ENCODE measurements around the gene NOS1.

The NOS1 gene

DNA sequence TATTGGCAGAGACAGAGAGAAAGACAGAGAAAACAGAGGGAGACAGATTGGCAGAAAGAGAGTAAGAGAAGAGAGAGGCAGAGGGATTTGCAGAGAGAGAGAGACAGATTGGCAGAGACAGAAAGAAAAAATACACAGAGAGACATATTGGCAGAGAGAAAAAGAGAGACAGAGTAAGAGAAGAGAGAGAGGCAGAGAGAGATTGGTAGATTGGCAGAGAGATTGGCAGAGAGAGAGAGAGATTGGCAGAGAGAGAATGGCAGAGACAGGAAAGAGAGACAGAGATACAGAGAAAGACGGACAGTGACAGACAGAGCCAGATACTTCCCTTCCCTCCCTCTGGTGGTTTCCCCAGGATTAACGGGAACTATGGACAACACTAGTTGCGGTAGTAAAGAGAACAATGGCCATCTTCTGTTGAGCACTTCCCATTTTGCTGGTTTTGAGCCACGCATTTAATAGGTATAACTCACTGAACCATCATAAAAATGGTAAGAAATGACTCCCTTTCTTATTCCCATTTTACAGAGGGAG, 2.6 kb upstream of the NOS1 start:
- DNase-seq (ENCODE audit: low spot score) = no peak

- no peak for DNase-seq (ENCODE audit: low spot score)
These were observed 1.7 kb upstream of the NOS1 start for GRCh38 chr12:117363056-117363662.

- DNase-seq (ENCODE audit: low spot score) = no peak
These were observed 965 bp upstream of the NOS1 start for GRCh38 chr12:117362391-117362790.

- no peak for DNase-seq (ENCODE audit: low spot score)
These were observed 479 bp upstream of the NOS1 start for GRCh38 chr12:117361905-117362304.

DNA sequence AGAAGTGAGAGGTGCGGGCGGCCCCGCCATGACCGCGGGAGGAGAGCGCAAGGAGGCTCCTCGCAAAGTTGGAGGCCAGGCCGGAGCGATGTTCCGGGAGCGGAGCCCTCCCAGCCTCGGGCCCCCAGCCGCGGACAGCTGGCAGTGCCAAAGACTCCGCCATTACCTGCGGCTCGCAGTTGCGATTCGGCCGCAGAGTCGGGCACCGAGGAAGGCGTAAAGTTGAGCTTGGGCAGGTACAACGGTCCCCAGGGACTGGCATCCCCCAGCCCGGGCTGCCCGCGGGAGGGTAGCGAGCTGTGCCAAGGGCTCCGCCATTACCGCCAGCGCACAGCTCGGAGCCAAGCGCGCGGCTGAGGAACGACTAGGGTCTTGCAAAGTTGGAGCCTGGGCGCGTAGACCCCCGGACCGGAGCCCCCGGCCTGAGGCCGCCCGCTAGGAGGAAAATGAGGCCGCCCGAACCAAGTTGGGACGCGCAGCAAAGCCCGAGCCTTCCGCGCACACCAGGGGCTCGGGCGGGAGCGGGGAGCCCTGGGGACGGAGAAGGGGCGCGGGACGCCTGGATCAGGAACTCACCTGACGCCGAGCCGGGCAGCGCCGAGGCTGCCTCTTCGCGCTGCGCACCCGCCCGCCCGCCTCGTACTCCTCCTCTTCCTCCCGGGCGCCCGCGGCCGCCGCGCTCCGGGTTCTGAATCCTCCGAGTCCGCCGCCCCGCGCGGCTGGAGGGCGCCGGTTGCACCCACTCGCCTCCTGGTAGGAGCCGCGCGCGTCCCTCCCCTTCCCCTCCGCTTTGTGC, 677 bp downstream of the NOS1 start:
- DNase-seq (ENCODE audit: low spot score) = no peak

- DNase-seq (ENCODE audit: low spot score) = no peak
These were observed 1.2 kb downstream of the NOS1 start for GRCh38 chr12:117360222-117360550.

GRCh38 chr12:117359029-117359845, 2.2 kb downstream of the NOS1 start:
- no peak for DNase-seq (ENCODE audit: low spot score)

DNA sequence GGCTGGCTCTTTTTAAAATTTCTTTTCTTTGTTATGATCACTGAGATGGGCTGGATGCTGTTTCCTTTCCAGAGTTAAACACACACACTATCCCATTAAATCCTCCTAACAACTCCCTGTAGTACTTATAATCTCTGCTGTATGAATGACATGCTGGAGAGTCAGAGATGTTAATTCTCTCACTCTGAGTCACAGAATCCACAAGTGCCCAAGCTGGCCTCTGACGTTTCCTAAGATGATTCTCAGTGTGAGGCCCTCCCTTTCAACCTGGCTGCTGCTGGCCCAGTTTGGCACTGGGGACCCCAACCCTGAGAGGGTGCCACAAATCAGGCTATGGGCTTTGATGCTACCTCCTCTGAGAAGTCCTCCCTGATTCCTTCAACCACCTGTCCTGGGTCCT, 5.4 kb downstream of the NOS1 start:
- DNase-seq (ENCODE audit: low spot score) = no peak

DNA sequence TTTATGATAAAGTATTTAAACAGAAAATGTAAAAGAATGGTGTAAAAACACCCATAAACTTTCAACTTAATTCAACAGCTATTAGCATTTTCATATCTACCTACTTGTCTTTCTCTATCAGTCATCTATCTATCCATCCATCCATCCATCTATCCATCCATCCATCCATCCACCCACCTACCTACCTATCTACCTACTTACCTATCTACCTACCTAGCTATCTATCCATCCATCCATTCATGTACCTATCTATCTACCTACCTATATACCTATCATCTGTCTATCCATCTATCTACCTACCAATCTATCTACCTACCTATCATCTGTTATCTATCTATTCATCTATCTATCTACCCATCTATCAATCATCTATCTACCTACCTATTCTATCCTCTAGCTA, 8.5 kb downstream of the NOS1 start:
- DNase-seq (ENCODE audit: low spot score) = no peak

DNA sequence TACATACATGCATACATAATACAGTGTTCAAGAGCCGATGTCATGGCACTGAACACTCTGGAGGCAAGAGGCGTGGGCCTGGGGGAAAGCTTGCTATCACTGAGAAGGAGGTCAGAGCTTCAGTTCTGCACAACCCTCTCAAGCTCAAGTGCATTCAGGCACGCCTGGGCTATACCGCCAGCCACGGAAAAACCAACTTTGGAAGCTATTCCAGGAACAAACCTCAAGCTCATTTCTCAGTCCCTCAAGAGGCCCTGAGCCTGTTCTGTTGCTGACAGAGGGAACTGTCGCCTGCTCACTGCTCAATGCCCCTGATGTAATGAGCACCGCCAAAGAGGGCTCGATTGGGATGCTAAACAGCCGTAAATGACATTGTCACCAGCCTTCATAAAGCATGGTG, 9.2 kb downstream of the NOS1 start:
- no peak for DNase-seq (ENCODE audit: low spot score)

- DNase-seq (ENCODE audit: low spot score) = no peak
These were observed 11.3 kb downstream of the NOS1 start for GRCh38 chr12:117350140-117350539.

DNA sequence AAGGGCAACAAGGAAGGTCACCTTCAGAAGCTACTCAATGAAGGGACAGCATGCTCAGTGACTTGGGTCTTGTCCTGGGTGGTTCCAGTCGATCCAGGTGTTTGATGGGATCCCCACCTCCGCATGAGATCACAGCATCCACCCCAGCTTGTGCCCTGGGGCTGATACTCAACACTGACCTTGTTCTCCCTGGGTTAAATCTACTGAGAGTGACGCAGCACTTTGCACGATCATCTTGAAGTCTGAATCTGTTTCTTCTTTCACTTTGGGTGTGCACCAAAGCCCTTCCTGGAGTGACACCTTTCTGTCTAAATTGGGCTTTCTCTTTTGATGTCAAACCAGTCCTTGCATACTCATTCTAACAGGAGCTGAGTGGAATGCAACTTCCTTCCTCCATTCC, 13.8 kb downstream of the NOS1 start:
- DNase-seq (ENCODE audit: low spot score) = no peak

DNA sequence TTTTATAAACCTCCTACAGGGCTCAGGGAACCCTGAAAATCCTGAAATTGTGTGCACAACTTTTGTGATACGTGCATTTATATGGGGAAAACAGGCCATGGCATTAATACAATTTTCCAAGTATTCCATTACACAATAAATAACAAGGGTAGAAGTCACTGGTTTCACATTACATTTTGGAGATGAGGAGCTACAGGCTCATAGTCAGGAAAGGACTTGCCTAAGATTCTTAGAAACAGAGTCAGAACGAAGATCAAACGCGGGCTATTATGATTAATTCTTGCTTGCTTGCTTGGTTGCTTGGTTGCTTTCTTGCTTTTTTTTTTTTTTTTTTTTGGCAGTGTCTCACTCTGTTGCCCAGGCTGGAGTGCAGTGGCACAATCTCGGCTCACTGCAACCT, 16.7 kb downstream of the NOS1 start:
- DNase-seq (ENCODE audit: low spot score) = no peak

DNA sequence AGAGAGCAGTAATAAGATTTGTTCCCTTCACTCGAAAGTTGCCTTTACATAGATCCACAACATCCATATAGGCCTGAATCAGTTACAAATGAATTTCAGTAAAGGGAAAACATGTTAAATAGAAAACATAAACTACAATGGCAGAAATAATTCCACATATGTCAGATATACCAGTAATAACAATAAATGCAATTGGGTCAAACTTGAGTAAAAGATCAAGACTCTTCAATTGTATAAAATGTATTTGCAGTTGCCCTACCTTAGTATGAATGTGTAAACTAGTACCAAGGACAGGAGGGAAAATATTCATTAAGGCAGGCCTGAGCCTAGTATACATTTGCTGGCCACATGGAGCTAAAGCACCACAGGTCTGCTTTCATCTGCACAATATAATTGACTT, 17.6 kb downstream of the NOS1 start:
- DNase-seq (ENCODE audit: low spot score) = no peak

- DNase-seq (ENCODE audit: low spot score) = no peak
These were observed 18.1 kb downstream of the NOS1 start for GRCh38 chr12:117343296-117343695.

- no peak for DNase-seq (ENCODE audit: low spot score)
These were observed 18.7 kb downstream of the NOS1 start for GRCh38 chr12:117342682-117343081.

GRCh38 chr12:117342247-117342646, 19.2 kb downstream of the NOS1 start:
- no peak for DNase-seq (ENCODE audit: low spot score)

DNA sequence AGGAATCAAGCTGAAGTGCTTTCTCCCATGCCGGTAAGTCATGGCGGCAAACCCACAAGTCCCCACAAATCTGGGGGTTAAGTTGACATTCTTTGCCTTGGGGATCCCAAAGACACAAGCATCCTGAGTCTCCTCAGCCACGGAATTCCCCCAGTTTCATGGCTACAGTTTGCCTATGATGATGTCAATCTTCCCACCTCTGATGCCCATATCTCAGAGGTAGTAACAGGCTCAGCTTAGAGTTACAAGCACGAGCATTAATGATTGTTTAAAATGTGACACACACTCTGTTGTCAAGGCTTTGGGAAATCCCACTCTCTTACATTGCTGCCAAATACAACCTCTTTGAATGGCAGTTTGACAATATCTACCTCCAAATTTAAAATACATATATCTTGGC, 22.3 kb downstream of the NOS1 start:
- DNase-seq (ENCODE audit: low spot score) = no peak

- no peak for DNase-seq (ENCODE audit: low spot score)
These were observed 26.4 kb downstream of the NOS1 start for GRCh38 chr12:117334855-117335587.

DNA sequence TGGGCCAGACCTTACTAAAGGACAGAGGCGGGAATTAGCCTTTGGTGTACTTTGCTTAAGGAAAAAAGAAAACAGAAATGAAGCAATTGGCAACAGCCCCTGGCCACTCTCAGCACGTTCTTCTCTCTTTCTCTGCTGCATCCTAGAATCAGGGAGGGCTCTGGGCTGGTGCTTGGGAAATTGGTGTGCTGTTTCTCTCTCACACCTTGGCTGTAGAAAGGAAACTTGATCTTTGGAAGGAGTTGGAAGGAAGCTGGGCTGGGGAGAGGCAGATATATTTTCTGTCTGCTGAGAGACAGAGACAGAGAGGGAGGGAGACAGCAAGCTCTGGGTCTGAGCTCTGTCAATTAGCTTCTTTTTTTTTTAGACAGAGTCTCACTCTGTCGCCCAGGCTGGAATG, 27.4 kb downstream of the NOS1 start:
- no peak for DNase-seq (ENCODE audit: low spot score)

- no peak for DNase-seq (ENCODE audit: low spot score)
These were observed 28.0 kb downstream of the NOS1 start for GRCh38 chr12:117333331-117333881.

DNA sequence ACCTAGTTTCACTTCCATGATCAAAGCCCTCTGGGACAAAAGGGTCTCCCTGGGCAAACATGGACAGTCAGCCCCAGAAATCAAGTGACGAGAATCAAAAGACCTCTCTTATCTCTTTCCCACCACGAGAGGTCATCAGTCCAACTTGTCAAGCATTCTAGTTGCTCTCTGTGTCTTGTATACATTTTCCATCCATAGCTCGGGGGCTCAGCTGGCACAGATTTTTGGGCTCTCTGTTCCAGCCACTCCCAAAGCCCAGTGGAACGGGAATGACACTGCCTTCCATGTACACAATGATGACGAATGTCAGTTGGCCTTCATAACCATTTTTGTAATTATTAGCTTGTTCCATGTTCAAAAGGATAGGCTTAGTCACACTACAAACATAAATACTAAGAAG, 29.7 kb downstream of the NOS1 start:
- no peak for DNase-seq (ENCODE audit: low spot score)

All from COLO829 (cell line).